GM12864 (cell line): ENCODE data around the gene ATRNL1.

ENCODE experiments used
- DNase-seq: peaks from one replicate; pipeline ENCODE4 v3.0.0-alpha.2; 2011; ENCODE audit warnings: low read depth
- H3K4me3 ChIP-seq: 2 replicates; pipeline ENCODE4 v1.5.1; 2011; ENCODE audit warnings: mild to moderate bottlenecking, low read depth, low read length, control low read depth
- TF ChIP-seq, protein P1 (sequence below): IDR thresholded peaks from 2 replicates; pipeline ENCODE4 v1.5.1; 2011; ENCODE audit warnings: low read depth, mild to moderate bottlenecking, moderate library complexity, low read length, control low read depth, inconsistent platforms; ENCODE audit errors: missing control alignments

ATRNL1 gene

DNA sequence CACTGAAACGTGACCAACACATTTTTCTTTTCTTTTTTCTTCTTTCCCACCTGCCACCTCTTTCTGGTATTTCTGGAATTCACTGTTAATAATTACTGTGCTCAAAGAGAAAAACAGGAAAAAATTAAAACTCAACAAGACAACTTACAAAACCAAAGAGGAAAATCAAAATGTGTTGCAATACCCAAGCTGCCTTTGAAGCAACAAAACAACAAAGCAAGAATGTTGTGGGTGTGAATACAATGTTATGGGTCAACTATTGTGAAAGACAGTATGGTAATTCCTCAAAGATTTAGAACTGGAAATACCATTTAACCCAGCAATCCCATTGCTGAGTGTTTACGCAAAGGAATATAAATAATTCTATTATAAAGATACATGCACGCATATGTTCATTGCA, 764.7 kb downstream of the ATRNL1 start:
- no peak overlapping the region for H3K4me3 ChIP-seq
- TF ChIP-seq, protein P1, sequence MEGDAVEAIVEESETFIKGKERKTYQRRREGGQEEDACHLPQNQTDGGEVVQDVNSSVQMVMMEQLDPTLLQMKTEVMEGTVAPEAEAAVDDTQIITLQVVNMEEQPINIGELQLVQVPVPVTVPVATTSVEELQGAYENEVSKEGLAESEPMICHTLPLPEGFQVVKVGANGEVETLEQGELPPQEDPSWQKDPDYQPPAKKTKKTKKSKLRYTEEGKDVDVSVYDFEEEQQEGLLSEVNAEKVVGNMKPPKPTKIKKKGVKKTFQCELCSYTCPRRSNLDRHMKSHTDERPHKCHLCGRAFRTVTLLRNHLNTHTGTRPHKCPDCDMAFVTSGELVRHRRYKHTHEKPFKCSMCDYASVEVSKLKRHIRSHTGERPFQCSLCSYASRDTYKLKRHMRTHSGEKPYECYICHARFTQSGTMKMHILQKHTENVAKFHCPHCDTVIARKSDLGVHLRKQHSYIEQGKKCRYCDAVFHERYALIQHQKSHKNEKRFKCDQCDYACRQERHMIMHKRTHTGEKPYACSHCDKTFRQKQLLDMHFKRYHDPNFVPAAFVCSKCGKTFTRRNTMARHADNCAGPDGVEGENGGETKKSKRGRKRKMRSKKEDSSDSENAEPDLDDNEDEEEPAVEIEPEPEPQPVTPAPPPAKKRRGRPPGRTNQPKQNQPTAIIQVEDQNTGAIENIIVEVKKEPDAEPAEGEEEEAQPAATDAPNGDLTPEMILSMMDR: no peak
- DNase-seq: no peak

DNA sequence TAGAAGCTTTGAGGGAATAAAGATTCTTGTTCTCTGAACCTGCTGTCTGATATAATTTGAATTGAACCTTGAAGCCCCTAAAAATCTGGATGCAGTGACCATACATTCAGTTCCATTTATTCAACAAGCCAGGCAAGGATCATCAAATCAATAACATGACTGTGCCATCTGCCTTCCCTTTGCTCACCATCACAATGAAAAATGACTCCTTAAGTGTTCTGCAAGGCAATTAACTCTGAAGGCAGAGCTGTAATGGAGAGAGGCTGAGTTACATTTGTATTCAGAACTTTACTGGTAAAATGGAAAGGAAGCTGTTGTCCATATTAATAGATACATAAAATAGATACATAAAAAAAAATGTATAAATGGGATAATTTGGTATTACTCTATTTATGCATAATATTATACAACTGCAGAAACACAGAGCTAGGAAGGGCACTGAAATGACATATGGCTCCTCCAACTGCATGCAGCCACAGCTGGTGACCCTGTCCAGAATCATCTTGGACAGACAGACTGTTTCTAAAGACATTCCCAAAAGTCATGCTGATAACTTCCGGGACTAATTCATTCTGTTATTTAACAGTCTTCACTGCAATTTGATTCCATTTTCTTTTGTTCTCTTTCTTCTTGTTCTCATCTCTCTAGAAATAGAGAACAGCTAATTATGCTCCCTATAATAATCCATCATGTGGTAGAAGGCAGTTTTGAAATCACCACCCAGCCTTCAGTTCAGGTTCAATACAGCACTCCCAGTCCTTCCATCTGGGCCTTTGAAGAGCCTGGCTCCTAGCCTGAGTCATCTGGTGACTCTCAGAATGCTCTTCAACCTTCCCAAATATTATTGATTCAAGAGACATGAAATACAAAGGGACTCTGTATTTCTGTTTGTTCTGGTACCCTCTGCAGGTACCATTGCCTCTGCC, 767.3 kb downstream of the ATRNL1 start:
- no peak overlapping the region for H3K4me3 ChIP-seq
- TF ChIP-seq, protein P1: no peak
- DNase-seq: no peak

DNA sequence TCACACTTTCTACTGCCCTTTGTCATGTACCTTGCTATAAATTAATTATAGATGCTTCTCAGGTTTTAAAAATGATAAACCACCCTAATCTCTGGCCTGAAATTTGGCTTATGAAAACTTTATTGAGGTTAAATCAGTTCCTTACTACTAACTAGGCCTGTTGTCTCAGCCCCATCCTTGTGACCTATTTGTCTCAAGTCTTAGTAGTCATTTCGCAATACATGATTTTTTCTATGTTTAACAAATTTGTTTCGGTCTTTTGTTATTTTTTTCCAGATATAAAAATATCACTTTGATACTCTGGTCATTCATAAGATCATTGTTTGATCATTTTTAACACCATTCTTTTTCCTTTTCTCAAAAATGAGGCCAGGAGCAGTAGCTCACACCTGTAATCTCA, 768.3 kb downstream of the ATRNL1 start:
- no peak overlapping the region for H3K4me3 ChIP-seq
- TF ChIP-seq, protein P1: no peak
- DNase-seq: no peak

DNA sequence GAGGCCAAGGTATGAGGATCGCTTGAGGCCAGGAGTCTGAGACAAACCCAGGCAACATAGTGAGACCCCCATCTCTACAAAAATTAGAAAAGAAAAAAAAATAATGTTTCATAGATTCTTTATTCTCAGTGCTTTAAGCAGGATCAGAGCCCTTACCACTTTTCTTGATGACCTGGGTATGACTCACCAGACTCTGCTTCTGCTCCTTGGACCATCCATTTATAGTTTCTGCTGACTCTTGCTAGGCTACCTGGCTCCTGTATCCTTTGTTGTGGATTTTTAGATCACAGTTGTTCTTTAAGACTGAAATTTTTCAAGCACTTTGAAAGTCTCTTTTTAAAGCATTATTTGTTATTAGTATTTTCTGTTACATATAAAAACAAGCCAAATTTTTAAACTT, 768.7 kb downstream of the ATRNL1 start:
- no peak for DNase-seq
- TF ChIP-seq, protein P1: no peak
- no peak overlapping the region for H3K4me3 ChIP-seq

DNA sequence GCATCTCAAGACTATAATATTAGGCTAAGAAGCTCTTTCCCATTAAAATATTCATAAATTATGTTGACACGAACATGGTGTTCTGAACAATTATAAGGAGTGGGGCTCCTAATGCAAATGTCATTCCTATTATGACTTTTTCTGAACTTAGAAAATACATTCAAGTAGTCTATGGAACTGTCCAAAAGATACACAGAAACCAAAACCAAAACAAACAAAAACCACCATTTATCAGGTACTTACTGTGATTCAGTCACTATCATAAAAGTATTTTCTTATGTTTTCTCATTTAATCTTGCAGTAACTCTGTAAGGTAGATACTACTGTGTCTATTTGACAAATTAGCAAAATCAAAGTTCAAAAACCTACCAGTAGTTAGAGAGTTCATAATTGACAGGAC, 773.0 kb downstream of the ATRNL1 start:
- no peak overlapping the region for H3K4me3 ChIP-seq
- TF ChIP-seq, protein P1: no peak
- no peak for DNase-seq

DNA sequence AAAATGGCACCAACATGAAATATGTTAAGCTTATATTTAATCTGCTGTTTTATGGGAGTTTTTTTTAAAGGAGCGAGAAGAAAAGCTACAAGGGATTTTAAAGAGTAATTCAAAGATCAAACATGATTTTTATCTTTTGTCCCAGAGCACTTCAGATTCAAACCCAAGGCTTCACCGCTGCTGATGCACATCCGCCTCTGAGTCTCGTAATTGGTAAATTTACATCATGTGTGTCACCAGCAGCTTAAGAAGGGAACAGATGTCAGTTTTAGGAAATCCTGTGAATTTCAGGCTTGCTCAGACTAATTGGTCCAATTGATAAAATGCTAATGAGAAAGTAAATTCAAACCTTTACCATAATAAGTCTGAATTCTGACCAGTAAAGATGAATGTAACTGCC, 773.5 kb downstream of the ATRNL1 start:
- H3K4me3 ChIP-seq: no peak overlapping the region
- TF ChIP-seq, protein P1: no peak
- DNase-seq: no peak

DNA sequence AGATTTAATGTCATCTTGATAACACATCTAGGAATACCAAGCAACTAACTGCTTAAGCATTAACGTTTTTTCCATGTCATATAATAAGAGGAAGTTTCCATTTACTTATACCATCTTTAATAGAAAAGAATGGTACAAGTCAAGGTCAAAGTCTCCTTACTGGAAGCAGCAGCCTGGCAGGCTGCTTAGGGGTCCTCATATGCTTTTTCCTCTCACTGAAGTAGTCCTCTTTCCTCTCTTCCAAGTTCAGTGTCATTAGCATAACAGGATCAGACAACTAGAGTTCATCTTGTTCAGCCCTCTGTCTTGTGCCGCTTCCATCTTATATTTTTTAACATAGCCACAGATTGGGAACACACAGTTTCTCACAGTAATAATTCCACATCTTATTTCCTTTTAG, 774.1 kb downstream of the ATRNL1 start:
- DNase-seq: no peak
- H3K4me3 ChIP-seq: no peak overlapping the region
- TF ChIP-seq, protein P1: no peak
